Smooth muscle cell of trachea (primary cell): ENCODE data around the gene LPGAT1. TPM values are rescaled to one million over a fixed set of nuclear protein-coding genes. Genes with fewer than 3 reads are reported as not detected.

Source experiments
- total RNA-seq: library from RNA; depleted of rRNA; stranded (reverse); fragments of >200 nt; gene quantifications from 2 replicates; pipeline ENCODE4 v1.2.1, GENCODE V29; 2014

The LPGAT1 gene
- total RNA-seq: 41.3 and 46.8 TPM in 2 replicates

GRCh38 chr1:211830328-211831142 lies at the start of gene LPGAT1:
Gene LPGAT1, minus strand, starts transcription at chr1:211830763. Its CDS starts 1,467 bp downstream, at chr1:211829296.

Other genes with a start within 250 kb of the LPGAT1 start
- 1.5 and 47.1 TPM in 2 replicates for gene NEK2, start 155.1 kb downstream of the LPGAT1 start, total RNA-seq
- gene INTS7, start 204.8 kb upstream of the LPGAT1 start, total RNA-seq: 18.2 and 19.1 TPM in 2 replicates
- 1.3 and 8.9 TPM in 2 replicates for gene DTL, start 205.0 kb upstream of the LPGAT1 start, total RNA-seq